ENCODE results near the gene SOBP.
A peak's percentile ranks its signal among the peaks of the same experiment; 100 is the strongest.

SOBP gene

DNA sequence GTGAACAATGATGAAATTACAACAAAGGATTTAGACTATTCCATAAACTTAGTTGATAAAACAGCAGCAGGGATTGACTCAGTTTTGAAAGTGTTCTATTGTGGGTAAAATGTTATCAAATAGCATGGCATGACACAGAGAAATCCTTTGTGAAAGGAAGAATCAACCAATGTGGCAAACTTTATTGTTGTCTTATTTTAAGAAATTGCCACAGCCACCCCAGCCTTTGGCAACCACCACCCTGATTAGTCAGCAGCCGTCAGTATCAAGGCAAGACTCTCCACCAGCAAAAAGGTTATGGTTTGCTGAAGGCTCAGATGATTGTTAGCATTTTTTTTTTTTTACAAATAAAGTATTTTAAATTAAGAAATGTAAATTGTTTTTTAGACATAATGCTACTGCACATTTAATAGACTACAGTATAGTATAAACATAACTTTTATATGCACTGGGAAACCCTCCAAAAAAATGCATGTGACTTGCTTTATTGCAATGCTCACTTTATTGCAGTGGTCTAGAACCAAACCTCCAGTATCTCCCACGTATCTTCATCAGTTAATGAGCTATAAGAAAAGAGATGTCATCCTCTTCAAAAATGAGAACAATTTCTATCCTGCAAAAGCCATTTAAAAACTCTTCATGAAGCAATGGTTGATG is 162.7 kb downstream of the SOBP start:
- DNase-seq (ENCODE audit: low spot score): no peak

DNA sequence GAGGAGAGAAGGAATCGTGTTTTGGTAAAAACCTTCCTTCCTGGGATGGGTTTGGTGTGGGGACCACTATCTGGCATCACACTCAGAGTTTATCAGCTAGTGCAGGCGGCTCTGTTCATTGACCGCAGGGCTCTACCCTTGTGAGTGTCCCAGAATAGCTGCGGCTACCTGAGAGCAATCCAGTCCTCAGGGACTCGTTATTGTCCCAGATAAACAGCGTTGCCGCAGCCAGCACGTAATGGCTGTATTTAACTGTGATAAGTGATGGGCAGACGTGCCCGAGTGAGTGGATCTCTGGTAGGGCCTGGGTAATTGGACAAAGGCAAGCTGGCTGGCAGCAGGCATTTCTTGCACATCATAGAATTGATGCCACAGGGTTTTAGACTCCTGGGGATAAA is 163.3 kb downstream of the SOBP start:
- ATAC-seq (ENCODE audit: low read depth) (no peak), DNase-seq (ENCODE audit: low spot score) (no peak)
- H3K27me3 ChIP-seq (ENCODE audit: insufficient read depth, poor library complexity, severe bottlenecking): no peaks in the 10 kb centered on the region
- H3K4me3 ChIP-seq (ENCODE audit: severe bottlenecking): no peak overlapping the region
- TF ChIP-seq, protein P1, sequence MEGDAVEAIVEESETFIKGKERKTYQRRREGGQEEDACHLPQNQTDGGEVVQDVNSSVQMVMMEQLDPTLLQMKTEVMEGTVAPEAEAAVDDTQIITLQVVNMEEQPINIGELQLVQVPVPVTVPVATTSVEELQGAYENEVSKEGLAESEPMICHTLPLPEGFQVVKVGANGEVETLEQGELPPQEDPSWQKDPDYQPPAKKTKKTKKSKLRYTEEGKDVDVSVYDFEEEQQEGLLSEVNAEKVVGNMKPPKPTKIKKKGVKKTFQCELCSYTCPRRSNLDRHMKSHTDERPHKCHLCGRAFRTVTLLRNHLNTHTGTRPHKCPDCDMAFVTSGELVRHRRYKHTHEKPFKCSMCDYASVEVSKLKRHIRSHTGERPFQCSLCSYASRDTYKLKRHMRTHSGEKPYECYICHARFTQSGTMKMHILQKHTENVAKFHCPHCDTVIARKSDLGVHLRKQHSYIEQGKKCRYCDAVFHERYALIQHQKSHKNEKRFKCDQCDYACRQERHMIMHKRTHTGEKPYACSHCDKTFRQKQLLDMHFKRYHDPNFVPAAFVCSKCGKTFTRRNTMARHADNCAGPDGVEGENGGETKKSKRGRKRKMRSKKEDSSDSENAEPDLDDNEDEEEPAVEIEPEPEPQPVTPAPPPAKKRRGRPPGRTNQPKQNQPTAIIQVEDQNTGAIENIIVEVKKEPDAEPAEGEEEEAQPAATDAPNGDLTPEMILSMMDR (IDR thresholded peaks at IDR 0.05; ENCODE audit: poor library complexity, severe bottlenecking): no peak
- no peaks in the 10 kb centered on the region for H3K4me1 ChIP-seq (ENCODE audit: insufficient read depth, poor library complexity, severe bottlenecking)
- no peak overlapping the region for H3K27ac ChIP-seq (ENCODE audit: poor library complexity, severe bottlenecking)
- H3K36me3 ChIP-seq (ENCODE audit: low read depth): no peaks in the 10 kb centered on the region
- H3K9me3 ChIP-seq (ENCODE audit: severe bottlenecking): no peaks in the 10 kb centered on the region

More for the DNA sequence above, 162.7 kb downstream of the SOBP start:
- Histone ChIP-seq H3K4me3 (ENCODE audit: severe bottlenecking) (no peak overlapping the region), H3K27me3 (ENCODE audit: insufficient read depth, poor library complexity, severe bottlenecking) (no peaks in the 10 kb centered on the region), H3K36me3 (ENCODE audit: low read depth) (no peaks in the 10 kb centered on the region), H3K4me1 (ENCODE audit: insufficient read depth, poor library complexity, severe bottlenecking) (no peaks in the 10 kb centered on the region), H3K27ac (ENCODE audit: poor library complexity, severe bottlenecking) (no peak overlapping the region), H3K9me3 (ENCODE audit: severe bottlenecking) (no peaks in the 10 kb centered on the region)
- ATAC-seq (ENCODE audit: low read depth): no peak
- TF ChIP-seq, protein P1 (IDR thresholded peaks at IDR 0.05; ENCODE audit: poor library complexity, severe bottlenecking): no peak

DNA sequence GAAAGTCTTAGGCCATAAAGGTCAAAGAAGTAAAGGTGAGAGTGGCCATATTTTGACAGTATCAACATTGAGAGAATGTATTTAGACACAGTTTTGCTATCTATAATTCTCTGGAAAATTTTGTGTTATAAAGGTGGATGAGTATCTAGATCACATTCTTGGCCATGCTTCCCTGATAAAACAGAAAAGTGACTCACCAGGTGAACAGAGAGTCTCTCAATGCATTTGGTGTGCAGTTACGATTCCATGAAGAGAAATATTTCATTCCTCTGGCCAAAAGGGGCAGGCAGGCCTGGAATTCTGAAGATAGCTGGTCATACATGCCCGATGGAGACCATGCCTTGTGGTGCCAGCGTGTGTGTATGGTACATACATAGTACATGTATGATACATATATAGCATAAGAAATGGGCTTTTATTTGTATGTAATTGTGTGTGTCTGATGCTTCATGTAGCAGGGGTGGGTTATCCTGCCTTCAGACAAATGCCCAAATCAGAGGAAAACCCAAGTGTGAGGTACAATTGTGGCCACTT is 164.0 kb downstream of the SOBP start:
- H3K4me3 ChIP-seq (ENCODE audit: severe bottlenecking): no peak overlapping the region
- DNase-seq (ENCODE audit: low spot score): no peak
- H3K27me3 ChIP-seq (ENCODE audit: insufficient read depth, poor library complexity, severe bottlenecking): no peaks in the 10 kb centered on the region
- no peaks in the 10 kb centered on the region for H3K9me3 ChIP-seq (ENCODE audit: severe bottlenecking)
- no peak overlapping the region for H3K27ac ChIP-seq (ENCODE audit: poor library complexity, severe bottlenecking)
- H3K36me3 ChIP-seq (ENCODE audit: low read depth): no peaks in the 10 kb centered on the region
- H3K4me1 ChIP-seq (ENCODE audit: insufficient read depth, poor library complexity, severe bottlenecking): peaks cover 2% of the 10 kb centered on the region
- ATAC-seq (ENCODE audit: low read depth): no peak
- TF ChIP-seq, protein P1 (IDR thresholded peaks at IDR 0.05; ENCODE audit: poor library complexity, severe bottlenecking): no peak

DNA sequence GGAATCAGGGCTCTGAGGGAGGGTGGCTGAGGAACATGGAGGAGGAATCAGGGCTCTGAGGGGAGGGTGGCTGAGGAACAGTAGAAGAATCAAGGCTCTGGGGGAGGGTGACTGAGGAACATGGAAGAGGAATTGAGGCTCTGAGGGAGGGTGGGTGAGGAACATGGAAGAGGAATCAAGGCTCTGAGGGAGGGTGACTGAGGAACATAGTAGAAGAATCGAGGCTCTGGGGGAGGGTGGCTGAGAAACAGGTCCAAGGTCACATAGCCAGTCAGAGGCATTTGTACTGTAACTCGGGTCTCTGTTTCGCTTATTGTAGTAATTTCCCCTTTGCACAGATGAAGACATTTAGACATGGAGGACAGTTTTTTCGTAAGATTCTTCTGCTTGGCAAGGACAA is 164.8 kb downstream of the SOBP start:
- no peak for DNase-seq (ENCODE audit: low spot score)
- Histone ChIP-seq H3K36me3 (ENCODE audit: low read depth) (no peaks in the 10 kb centered on the region), H3K27me3 (ENCODE audit: insufficient read depth, poor library complexity, severe bottlenecking) (no peaks in the 10 kb centered on the region), H3K9me3 (ENCODE audit: severe bottlenecking) (no peaks in the 10 kb centered on the region), H3K4me3 (ENCODE audit: severe bottlenecking) (no peak overlapping the region), H3K27ac (ENCODE audit: poor library complexity, severe bottlenecking) (no peak overlapping the region), H3K4me1 (ENCODE audit: insufficient read depth, poor library complexity, severe bottlenecking) (peaks cover 2% of the 10 kb centered on the region)
- TF ChIP-seq, protein P1 (IDR thresholded peaks at IDR 0.05; ENCODE audit: poor library complexity, severe bottlenecking): no peak
- ATAC-seq (ENCODE audit: low read depth): no peak

DNA sequence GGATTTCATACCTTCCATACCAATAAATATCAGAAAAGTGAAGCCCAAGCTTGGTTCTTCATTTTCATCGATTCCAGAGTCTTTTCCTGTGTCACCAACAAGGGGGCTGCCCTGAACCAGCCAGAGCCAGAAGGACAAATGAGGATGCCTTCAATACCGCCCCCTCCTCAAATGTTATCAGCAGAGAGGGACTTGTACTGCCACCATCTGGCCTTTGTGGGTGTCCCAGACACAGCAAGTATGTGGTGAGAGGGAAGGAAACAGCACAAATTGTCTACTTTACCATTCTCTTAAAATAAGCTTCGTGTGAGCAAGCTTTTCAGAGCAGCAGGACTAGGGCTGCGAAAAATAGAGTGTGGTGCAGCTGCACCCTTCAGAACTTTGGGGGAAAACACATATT is 165.3 kb downstream of the SOBP start:
- H3K27ac ChIP-seq (ENCODE audit: poor library complexity, severe bottlenecking): no peak overlapping the region
- H3K9me3 ChIP-seq (ENCODE audit: severe bottlenecking): no peaks in the 10 kb centered on the region
- no peaks in the 10 kb centered on the region for H3K27me3 ChIP-seq (ENCODE audit: insufficient read depth, poor library complexity, severe bottlenecking)
- TF ChIP-seq, protein P1 (IDR thresholded peaks at IDR 0.05; ENCODE audit: poor library complexity, severe bottlenecking): peak; percentile 3
- ATAC-seq (ENCODE audit: low read depth): no peak
- no peaks in the 10 kb centered on the region for H3K36me3 ChIP-seq (ENCODE audit: low read depth)
- DNase-seq (ENCODE audit: low spot score): no peak
- H3K4me1 ChIP-seq (ENCODE audit: insufficient read depth, poor library complexity, severe bottlenecking): peaks cover 2% of the 10 kb centered on the region
- no peak overlapping the region for H3K4me3 ChIP-seq (ENCODE audit: severe bottlenecking)

All from RWPE2 (cell line).